Thoracic aorta (tissue), 2 donors: ENCODE results near the gene PRDM13. TPM values are rescaled to one million over a fixed set of nuclear protein-coding genes. Genes with fewer than 3 reads are reported as not detected.

ENCODE experiments used
- ATAC-seq: fragments of 150-250 bp; one replicate; pipeline ENCODE4 v1.8.0; 2017; ENCODE audit warnings: low read depth; ENCODE audit not compliant: insufficient number of reproducible peaks, low FRiP score
- DNase-seq: peaks from one replicate; pipeline ENCODE4 v3.0.0-alpha.2; 2020; ENCODE audit warnings: low spot score
- H3K27ac ChIP-seq, 2 donors: fragments of 200-600 bp; sonication (generic); 1 replicate in 1 of 2; 2 replicates in 1 of 2; pipeline ENCODE4 v1.5.1; 2016; ENCODE audit warnings: mild to moderate bottlenecking in 2 of 2, moderate library complexity in 2 of 2
- H3K27me3 ChIP-seq: fragments of 200-600 bp; sonication (generic); replicated peaks from 2 replicates; pipeline ENCODE4 v1.6.0; 2016; ENCODE audit warnings: mild to moderate bottlenecking; ENCODE audit not compliant: insufficient read depth
- H3K36me3 ChIP-seq: fragments of 200-600 bp; sonication (generic); one replicate; pipeline ENCODE4 v1.5.1; 2016
- H3K4me1 ChIP-seq, 2 donors: fragments of 200-600 bp; sonication (generic); 1 replicate in 1 of 2; 2 replicates in 1 of 2; pipeline versions ENCODE4 v1.5.1 to v1.6.0; 2016; ENCODE audit warnings: low read depth in 2 of 2, mild to moderate bottlenecking in 1 of 2; ENCODE audit not compliant: control insufficient read depth in 1 of 2
- H3K4me3 ChIP-seq: fragments of 200-600 bp; sonication (generic); 2 replicates; pipeline ENCODE4 v1.5.1; 2016; ENCODE audit warnings: mild to moderate bottlenecking
- H3K9me3 ChIP-seq: fragments of 200-600 bp; sonication (generic); 2 replicates; pipeline ENCODE4 v1.5.1; 2016
- total RNA-seq, 2 donors: library from RNA; depleted of rRNA; stranded (reverse); fragments of >200 nt; gene quantifications; one replicate each; pipeline versions ENCODE4 v1.1.0 to v1.2.3, GENCODE V29; 2016
- TF ChIP-seq, protein P1 (sequence below): fragments of 200-600 bp; sonication (generic); IDR thresholded peaks from one replicate; pipeline ENCODE4 v1.5.1; 2019; ENCODE audit warnings: antibody characterized with exemption

Gene PRDM13
- total RNA-seq, 2 donors from 2014 or later: not detected

DNA sequence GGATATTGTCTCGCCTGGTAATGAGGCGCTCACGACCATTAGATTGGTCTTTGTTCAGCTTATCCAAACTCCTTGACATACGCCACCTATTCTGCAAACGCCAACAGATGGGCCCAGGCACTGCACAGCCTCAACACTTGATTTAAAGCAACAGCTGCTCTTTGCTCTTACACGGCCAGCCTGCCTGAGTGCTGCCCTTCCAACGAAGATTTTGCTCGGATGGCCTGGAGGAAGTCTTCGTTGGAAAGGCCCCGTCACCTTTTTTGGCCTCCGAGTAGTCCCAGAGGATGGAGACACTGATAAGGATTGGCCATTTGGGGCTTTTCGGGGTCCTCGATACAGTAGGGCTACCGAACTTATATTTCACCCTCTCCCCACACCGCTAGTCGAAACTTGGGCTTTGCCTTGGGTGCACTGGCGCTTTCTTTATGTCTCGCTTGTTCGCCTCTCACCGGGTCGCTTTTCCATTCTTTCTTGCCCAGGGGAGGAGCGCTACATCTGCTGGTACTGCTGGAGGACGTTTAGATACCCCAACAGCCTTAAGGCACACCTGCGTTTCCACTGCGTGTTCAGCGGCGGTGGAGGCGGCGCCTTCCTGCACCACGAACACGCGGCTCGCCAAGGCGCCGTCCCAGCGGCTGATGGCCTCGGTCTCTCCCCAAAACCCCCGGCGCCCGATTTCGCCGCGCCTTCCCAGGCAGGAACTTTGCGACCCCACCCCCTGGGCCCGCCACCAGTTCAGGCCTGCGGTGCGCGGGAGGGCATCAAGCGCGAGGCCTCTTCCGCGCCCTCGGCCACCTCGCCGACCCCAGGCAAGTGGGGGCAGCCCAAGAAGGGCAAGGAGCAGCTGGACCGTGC lies 6.1 kb downstream of the PRDM13 start:
- no peaks in the 10 kb centered on the region for H3K36me3 ChIP-seq
- no peak for DNase-seq
- ATAC-seq: no peak
- TF ChIP-seq, protein P1, sequence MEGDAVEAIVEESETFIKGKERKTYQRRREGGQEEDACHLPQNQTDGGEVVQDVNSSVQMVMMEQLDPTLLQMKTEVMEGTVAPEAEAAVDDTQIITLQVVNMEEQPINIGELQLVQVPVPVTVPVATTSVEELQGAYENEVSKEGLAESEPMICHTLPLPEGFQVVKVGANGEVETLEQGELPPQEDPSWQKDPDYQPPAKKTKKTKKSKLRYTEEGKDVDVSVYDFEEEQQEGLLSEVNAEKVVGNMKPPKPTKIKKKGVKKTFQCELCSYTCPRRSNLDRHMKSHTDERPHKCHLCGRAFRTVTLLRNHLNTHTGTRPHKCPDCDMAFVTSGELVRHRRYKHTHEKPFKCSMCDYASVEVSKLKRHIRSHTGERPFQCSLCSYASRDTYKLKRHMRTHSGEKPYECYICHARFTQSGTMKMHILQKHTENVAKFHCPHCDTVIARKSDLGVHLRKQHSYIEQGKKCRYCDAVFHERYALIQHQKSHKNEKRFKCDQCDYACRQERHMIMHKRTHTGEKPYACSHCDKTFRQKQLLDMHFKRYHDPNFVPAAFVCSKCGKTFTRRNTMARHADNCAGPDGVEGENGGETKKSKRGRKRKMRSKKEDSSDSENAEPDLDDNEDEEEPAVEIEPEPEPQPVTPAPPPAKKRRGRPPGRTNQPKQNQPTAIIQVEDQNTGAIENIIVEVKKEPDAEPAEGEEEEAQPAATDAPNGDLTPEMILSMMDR: no peak
- peaks cover 9 to 23% of the 10 kb centered on the region in 2 donors for H3K4me1 ChIP-seq
- peak overlapping the region; percentile 71 for H3K4me3 ChIP-seq
- H3K27ac ChIP-seq: no peak overlapping the region
- no peaks in the 10 kb centered on the region for H3K9me3 ChIP-seq
- peaks cover 48% of the 10 kb centered on the region for H3K27me3 ChIP-seq

DNA sequence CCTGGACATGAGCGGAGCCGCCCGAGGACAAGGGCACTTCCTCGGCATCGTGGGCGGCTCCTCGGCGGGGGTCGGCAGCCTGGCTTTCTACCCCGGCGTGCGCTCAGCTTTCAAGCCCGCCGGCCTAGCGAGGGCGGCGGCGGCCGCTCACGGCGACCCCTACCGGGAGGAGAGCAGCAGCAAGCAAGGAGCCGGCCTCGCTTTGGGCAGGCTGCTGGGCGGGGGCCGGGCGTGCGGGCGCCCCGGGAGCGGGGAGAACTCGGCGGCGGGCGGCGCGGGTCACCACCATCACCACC lies 6.7 kb downstream of the PRDM13 start:
- DNase-seq (no peak), ATAC-seq (no peak)
- H3K4me3 ChIP-seq: peak overlapping the region; percentile 71
- H3K36me3 ChIP-seq: no peaks in the 10 kb centered on the region
- TF ChIP-seq, protein P1: peak; percentile 27
- H3K4me1 ChIP-seq: peaks cover 9 to 18% of the 10 kb centered on the region in 2 donors
- H3K27ac ChIP-seq: no peak overlapping the region
- no peaks in the 10 kb centered on the region for H3K9me3 ChIP-seq
- peaks cover 48% of the 10 kb centered on the region for H3K27me3 ChIP-seq

DNA sequence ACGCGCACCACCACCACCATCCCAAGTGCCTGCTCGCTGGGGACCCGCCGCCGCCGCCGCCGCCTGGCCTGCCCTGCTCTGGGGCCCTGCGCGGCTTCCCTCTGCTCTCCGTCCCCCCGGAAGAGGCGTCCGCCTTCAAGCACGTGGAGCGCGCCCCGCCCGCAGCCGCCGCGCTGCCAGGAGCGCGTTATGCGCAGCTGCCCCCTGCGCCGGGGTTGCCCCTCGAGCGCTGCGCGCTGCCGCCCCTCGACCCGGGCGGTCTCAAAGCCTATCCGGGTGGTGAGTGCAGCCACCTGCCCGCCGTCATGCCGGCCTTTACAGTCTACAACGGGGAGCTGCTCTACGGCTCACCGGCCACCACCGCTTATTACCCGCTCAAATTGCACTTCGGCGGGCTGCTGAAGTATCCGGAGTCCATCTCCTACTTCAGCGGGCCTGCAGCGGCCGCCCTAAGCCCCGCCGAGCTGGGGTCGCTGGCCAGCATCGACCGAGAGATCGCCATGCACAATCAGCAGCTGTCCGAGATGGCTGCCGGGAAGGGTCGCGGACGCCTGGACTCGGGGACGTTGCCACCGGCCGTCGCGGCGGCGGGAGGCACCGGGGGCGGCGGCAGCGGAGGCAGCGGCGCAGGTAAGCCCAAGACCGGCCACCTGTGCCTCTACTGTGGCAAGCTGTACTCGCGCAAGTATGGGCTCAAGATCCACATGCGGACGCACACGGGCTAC lies 7.2 kb downstream of the PRDM13 start:
- peaks cover 9 to 22% of the 10 kb centered on the region in 2 donors for H3K4me1 ChIP-seq
- DNase-seq (no peak), ATAC-seq (no peak)
- peaks cover 49% of the 10 kb centered on the region for H3K27me3 ChIP-seq
- TF ChIP-seq, protein P1: no peak
- H3K27ac ChIP-seq: no peak overlapping the region
- H3K9me3 ChIP-seq: no peaks in the 10 kb centered on the region
- H3K36me3 ChIP-seq: no peaks in the 10 kb centered on the region
- H3K4me3 ChIP-seq: peak overlapping the region; percentile 71

DNA sequence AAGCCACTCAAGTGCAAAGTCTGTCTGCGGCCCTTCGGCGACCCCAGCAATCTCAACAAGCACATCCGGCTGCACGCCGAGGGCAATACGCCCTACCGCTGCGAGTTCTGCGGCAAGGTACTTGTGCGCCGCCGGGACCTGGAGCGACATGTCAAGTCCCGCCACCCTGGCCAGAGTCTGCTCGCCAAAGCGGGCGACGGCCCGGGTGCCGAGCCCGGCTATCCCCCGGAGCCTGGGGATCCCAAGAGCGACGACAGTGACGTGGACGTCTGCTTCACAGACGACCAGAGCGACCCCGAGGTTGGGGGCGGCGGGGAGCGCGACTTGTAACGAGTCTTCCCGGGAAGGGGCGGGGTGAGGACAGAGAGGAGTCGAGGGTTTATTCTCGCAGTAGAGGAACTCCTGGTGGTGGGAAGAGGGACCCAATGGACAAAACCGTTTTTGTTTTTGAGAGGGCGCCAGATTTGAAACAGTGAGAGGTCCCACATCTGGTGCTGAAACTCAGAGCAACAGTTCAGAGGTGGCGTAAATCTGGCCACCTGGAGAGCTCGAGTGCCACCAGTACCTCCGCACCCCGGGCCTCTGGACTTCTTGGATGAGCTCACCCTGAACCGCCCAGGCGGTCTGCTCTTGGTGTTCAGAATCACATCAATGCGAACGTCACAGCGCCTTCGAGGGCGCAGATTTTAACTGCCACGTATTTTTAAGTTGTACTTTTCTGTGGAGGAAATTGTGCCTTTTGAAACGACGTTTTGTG lies 8.0 kb downstream of the PRDM13 start:
- Histone ChIP-seq H3K9me3 (no peaks in the 10 kb centered on the region), H3K27ac (no peak overlapping the region), H3K36me3 (no peaks in the 10 kb centered on the region), H3K4me1 (peaks cover 9 to 27% of the 10 kb centered on the region in 2 donors), H3K4me3 (peak overlapping the region; percentile 71), H3K27me3 (peaks cover 56% of the 10 kb centered on the region)
- no peak for DNase-seq
- ATAC-seq: no peak
- TF ChIP-seq, protein P1: no peak

DNA sequence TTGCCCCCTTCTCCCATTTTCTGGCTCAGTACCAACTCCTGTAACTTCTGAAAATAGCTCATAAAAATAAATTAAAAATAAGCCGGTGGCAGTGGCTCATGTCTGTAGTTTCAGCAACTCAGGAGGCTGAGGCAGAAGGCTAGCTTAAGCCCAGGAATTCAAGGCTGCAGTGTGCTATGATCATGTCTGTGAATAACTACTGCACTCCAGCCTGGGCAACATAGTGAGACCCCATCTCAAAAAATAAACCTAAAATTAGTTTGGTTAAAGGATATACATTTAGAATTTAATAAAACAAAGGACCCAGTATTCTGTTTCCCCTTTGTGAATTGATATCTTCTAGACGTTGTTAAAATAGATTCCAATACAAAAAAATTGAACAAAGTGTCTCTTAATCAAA lies 10.5 kb downstream of the PRDM13 start:
- Histone ChIP-seq H3K4me1 (peaks cover 9 to 27% of the 10 kb centered on the region in 2 donors), H3K27me3 (peaks cover 59% of the 10 kb centered on the region), H3K4me3 (no peak overlapping the region), H3K36me3 (no peaks in the 10 kb centered on the region), H3K9me3 (no peaks in the 10 kb centered on the region), H3K27ac (no peak overlapping the region)
- DNase-seq: no peak
- TF ChIP-seq, protein P1: no peak
- no peak for ATAC-seq
